SKM-1 treated with dmso at 0.1 percent for 144 hours (cell line): ENCODE data around the gene USF1.
A peak's percentile ranks its signal among the peaks of the same experiment; 100 is the strongest.

Experiments
- DNase-seq: peaks from one replicate; lab custom pipeline; 2025; ENCODE audit not compliant: unreplicated experiment; lab: John Stamatoyannopoulos, UW

Gene USF1

GRCh38 chr1:161045736-161046604 is at the start of gene USF1:
USF1 (minus strand) TSS chr1:161045977; CDS start chr1:161043275, 2,702 bp downstream.
- peak; percentile 98 for DNase-seq

DNA sequence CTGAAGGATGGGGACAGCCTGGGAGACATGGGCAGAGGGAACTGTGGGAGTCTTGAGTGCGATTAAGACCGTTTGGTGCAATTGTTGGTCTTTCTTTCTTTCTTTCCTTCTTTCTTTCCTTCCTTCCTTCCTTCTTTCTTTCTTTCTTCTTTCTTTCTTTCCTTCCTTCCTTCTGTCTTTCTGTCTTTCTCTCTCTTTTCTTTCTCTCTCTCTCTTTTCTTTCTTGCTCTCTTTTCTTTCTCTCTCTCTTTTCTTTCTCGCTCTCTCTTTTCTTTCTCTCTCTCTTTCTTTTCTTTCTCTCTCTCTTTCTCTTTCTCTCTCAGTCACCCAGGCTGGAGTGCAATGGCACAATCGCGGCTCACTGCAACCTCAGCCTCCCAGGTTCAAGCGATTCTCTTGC is 49.5 kb upstream of the USF1 start:
- no peak for DNase-seq

DNA sequence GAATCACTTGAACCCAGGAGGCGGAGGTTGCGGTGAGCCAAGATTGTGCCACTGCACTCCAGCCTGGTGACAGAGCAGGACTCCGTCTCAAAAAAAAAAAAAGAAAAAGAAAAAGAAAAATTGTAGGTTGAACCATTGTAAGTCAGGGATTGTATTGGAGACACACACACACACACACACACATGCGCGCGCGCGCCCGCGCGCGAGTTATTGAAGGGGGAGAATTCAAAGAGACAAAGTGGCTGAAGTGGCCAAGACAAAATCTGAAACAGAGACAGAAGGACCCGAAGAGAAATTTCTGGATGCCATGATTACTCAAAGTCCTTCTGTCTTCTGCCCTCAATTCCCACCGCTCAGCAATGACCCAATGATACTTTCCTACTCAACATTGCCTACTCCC is 48.7 kb upstream of the USF1 start:
- no peak for DNase-seq

- DNase-seq = no peak
These were observed 46.8 kb upstream of the USF1 start for GRCh38 chr1:161092621-161093028.

DNA sequence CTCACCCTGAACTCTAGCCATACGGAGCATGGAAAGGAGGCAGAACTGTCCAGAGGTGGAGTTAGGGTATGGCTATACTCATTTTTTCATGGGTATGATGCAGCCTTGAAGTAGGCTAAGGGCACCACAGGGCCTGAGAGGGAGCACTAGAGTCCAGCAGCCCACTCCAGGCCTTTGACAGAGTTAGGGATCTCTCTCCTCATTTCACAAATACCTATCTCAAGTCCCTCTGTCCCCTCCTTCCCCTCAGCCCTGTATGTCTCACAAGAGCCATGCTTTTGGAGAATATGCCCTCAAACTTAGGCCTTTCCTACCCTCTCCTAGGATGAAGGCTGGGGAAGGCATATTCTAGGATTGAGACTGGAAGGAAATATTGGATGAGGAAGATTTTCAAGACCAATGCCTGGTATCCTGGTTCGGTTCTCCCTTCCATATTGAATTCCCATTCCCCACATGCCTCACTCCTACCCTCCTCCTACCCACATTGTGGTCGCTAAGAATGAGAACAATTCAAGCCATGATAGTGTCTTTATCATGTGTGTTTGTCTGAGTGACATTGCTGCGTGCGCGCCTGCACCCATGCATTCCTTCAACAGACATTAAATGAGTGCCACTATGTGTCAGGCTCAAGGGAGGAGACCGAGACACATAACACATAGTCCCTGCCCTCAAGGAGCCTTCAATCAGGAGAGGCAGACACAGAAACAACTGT is 46.2 kb upstream of the USF1 start:
- DNase-seq = no peak

DNA sequence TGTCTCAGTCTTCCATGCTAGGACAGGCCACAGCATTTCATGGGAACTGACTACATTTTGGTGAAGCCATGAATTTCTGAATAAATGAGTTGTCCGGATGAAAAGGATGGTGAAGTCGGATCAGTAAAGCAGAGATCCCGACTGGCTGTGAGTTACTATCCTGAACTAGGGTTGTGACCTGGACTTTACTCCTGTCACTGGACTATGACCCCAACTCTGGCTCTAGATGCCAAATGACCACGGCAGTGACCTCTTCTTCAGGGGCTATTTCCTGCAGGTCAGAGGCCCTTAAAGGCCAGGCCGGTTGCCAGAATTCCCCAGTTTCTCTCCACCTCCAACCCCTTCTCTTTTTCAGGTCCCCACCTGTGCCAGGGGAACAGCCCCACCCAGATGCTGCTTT is 45.3 kb upstream of the USF1 start:
- DNase-seq = no peak

DNA sequence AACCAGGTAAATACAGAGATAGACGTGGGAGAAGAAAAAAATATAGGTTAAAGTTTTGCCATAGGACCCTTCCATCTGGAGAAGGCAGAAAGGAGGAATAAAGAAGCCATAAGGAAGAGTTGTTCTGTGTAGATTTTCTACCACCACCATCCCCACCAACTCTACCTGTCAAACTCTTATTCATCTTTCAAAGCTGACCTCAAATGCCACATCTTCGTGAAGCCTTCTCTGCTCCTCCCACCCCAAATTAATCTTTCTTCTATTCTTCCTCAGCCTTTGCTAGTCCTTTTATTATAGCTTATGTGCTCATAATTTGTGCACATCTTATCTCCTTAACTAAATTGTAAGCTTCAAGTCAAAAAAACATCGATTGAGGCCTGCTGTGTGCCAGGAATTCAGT is 44.8 kb upstream of the USF1 start:
- DNase-seq = no peak

GRCh38 chr1:161089938-161090337 is 44.2 kb upstream of the USF1 start:
- DNase-seq = no peak

GRCh38 chr1:161089251-161089924 is 43.6 kb upstream of the USF1 start, which contains the start of gene NECTIN4:
NECTIN4 (minus strand) TSS chr1:161089558; CDS start chr1:161089296, 262 bp downstream.
- DNase-seq = no peak

- DNase-seq = no peak
These were observed 42.9 kb upstream of the USF1 start for GRCh38 chr1:161088587-161089110.

GRCh38 chr1:161086457-161086856 is 40.7 kb upstream of the USF1 start:
- DNase-seq = no peak

- no peak for DNase-seq
These were observed 39.4 kb upstream of the USF1 start for GRCh38 chr1:161085165-161085564.

DNA sequence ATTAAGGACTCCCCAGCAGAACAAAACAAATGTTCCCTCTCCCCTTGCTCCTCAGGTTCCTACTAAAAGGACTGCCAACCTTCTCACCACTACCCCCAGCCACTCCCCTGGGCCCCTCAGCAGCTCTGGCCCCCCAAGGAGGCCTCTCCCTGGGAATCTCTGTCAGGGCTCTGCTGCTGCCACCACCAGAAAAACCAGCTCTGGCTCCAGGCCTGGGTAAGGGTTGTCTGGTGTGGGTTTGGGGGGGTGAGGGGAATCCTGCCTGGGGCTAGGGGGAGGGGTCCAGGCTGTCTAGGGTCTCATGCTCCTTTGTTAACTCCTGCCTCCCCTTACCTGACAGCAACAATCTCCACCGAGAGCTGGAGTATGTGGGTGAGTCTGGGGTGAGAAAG is 38.8 kb upstream of the USF1 start:
- no peak for DNase-seq

GRCh38 chr1:161083748-161084596 is 38.2 kb upstream of the USF1 start:
- DNase-seq = peak; percentile 51

DNA sequence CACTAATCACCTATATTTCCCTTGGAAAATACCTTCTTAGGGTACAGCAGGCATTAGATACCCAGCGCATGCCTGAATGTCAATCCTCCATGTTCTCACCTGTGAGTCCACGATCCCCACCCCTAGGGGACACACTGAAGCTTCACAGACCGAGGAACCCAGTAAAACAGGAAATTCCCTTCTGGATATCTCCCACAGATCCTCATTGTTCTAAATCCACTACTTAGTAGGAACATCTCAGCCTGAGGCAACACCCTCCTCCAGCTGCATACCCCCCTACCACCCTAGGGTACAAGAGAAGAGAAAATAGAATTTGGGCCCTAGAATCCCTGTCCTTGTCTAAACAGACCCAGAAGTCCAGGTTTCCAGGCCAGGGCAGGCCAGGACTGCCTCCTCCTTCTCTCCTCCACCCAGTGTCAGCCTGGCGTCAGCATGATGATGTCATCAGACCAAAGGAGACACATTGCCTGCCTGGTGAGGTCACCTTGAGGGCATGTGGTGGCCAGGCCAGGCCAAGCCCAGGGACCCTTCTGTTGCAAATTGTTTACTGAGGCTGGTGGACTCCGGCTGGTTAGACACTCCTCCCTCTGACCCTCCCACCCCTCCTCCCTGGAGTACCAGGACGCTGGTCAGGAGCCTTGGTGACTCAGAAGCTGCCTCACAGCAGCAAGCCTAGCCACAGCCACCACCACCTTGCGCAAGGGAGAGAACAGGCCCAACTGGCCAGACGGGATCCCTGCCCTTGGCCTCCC is 37.4 kb upstream of the USF1 start:
- DNase-seq = peak; percentile 93

GRCh38 chr1:161082483-161082882 is 36.7 kb upstream of the USF1 start:
- DNase-seq = no peak

DNA sequence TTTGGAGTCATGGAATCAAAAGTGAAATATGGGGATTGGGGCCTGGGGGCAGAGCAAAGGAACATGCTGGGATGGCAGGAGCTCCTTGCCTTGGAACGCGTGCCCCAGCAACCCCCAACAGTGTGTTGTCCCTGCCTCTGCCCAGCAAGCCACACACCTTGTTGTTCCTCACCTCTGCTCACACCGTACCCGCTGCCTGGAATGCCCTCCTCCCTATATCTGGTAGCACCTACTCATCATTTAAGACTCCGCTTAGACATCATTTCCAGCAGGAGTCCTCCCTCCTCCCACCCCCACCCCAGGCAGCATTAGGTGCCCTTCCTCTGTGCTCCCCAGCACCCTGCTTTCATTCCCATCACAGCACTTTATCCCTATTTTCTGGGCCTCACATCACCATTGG is 35.7 kb upstream of the USF1 start:
- no peak for DNase-seq

GRCh38 chr1:161080441-161081405 is 34.9 kb upstream of the USF1 start:
- no peak for DNase-seq
